Fibroblast of skin of right quadriceps (primary cell): Measurements from ENCODE around the gene TMEM222.
"Not testable (repeated sequence)": the region's sequence is repeated elsewhere in the genome, so short reads cannot be mapped to it uniquely, and the experiment has no call there.

Experiments
- DNase-seq: peaks from one replicate; pipeline ENCODE4 v3.0.0-alpha.2; 2013

The TMEM222 gene

DNA sequence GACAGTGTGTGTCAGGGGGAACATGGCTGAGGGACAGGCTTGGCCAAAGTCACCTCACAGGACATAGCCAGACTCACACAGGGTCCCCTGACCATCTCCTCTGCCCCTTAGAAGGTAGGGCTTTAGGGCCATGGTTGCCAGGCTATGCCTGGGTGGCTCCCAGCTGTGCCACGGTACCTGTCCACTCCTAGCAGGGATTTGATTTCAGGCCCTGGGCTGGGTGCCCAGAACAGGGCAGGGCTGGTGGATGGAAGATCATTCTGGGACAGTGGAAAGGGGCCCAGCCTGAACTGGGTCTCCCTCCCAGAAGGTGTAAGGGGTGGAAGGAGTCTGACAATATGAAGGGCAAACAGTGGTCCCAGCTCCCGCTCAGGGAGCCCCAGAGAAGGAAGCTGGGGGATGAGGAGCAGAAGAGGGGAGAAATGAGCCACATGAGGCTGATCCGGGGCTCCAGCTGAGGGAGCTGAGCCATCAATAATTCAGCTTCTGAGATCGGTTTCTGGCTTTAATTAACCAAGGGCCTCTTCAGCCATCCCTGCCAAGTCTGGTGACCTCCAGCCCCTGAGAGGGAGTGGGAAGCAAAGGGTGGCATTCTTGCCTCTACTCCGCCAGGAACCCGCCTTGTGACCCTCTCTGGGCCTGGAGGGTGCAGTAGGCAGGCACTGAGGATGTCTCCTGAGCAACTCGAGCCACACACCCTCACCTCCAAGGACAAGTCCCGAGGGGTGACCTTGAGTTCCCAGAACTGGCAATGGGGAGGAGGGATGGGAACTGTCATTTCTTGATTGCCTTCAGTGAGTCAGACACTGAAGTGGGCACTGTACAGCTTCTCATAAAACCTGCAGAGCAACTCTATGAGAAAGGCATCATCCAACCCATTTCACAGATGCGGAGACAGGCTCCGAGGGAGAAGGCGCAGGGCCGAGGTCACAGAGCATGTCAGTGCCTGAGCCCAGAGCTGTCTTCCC lies 59.1 kb downstream of the TMEM222 start:
- DNase-seq = no peak

GRCh38 chr1:27381969-27382762 lies 60.2 kb downstream of the TMEM222 start:
- no peak for DNase-seq

- no peak for DNase-seq
Measured at GRCh38 chr1:27383039-27383605, 61.2 kb downstream of the TMEM222 start, which contains the start of gene CD164L2. Gene CD164L2 (minus strand): TSS chr1:27383333. CDS start chr1:27383239, 94 bp downstream.

DNA sequence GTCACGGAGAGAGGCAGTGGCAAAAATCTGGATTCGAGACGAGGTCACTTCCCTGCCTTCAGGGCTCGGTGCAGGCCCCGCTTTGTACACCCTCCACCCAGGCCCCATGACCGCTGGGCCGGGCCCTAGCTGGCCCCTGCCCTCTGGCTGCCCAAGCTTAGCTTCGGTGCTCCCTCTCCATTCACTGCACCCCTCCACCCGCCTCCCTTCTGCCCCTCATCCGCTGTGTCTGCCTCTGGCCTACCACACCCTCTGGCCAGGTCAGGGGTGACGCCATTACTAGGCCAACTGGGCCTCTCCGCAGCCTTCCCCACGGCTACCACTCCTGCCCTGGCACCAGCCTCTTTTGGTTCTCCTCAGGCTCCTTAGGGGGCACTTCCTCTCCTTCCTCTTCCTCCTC lies 61.7 kb downstream of the TMEM222 start:
- no peak for DNase-seq

DNA sequence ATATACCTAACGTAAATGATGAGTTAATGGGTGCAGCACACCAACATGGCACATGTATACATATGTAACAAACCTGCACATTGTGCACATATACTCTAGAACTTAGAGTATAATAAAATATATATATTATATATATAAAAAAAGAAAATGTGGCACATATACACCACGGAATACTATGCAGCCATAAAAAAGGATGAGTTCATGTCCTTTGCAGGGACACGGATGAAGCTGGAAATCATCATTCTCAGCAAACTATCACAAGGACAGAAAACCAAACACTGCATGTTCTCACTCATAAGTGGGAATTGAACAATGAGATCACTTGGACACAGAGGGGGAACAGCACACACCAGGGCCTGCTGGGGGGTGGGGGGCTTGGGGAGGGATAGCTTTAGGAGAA lies 62.8 kb downstream of the TMEM222 start:
- DNase-seq = not testable (repeated sequence)
